ENCODE results near the gene BBS9.

The BBS9 gene

DNA sequence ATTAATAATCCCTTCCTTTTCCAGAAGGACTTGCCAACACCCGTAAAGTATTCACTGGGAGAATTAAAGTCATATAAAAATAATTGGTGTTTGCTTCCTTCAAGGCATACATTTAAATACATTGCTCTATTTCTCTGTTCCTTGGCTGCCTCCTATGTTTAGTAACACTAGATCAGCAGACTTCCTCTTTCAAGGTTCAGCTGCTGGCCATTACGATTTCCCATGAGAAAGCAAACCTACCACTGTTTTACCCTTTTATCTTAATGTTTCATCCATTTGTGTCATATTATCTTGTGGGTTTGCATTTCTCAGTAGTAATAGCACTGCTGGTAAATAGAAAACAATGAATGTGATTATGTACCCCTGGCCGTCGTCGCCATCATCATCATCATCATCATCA lies 462.1 kb downstream of the BBS9 start:
- no peak for TF ChIP-seq ZFX (IDR thresholded peaks at IDR 0.05)
- TF ChIP-seq, protein P1, sequence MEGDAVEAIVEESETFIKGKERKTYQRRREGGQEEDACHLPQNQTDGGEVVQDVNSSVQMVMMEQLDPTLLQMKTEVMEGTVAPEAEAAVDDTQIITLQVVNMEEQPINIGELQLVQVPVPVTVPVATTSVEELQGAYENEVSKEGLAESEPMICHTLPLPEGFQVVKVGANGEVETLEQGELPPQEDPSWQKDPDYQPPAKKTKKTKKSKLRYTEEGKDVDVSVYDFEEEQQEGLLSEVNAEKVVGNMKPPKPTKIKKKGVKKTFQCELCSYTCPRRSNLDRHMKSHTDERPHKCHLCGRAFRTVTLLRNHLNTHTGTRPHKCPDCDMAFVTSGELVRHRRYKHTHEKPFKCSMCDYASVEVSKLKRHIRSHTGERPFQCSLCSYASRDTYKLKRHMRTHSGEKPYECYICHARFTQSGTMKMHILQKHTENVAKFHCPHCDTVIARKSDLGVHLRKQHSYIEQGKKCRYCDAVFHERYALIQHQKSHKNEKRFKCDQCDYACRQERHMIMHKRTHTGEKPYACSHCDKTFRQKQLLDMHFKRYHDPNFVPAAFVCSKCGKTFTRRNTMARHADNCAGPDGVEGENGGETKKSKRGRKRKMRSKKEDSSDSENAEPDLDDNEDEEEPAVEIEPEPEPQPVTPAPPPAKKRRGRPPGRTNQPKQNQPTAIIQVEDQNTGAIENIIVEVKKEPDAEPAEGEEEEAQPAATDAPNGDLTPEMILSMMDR (conservative IDR thresholded peaks at IDR 0.05) = no peak
- H3K27ac ChIP-seq = no peak overlapping the region

DNA sequence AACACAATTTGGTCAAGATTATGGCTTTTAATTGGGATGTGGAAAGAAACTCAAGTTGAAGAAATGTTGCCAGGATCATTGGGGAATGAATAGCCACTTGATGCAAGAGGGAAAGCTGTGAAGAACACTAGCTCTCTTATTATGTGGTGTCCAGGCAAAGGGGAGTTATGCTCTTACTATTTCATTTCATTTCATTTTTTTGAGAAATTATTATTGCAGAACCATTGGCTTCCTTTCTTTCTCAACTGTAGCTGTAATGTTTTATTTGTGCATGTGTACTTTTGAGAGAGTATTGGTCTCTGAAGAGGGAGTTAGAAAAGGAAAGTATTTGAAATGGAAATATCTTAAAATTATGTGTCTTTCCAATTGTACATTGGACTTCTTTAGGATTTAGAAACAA lies 463.4 kb downstream of the BBS9 start:
- no peak for TF ChIP-seq ZFX (IDR thresholded peaks at IDR 0.05)
- TF ChIP-seq, protein P1 (conservative IDR thresholded peaks at IDR 0.05) = no peak
- no peak overlapping the region for H3K27ac ChIP-seq

DNA sequence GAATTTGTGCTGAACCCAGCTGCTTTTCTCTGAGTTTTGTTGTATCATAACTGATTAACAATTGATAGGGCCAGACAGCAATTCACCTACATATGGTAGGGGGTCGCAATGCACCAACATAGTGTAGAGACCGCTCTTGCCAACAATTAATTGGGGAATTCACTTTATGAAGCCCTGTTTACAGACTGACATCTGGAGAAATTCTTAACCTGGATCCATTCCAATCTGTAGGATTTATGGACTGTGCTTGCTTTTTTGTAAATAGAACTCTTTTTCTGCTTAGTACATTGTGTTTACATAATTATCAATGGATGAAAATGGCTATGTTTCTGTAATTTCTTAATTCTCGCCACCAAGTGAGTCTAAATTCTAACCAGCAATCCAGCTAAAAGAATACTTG lies 464.2 kb downstream of the BBS9 start:
- no peak for TF ChIP-seq ZFX (IDR thresholded peaks at IDR 0.05)
- no peak overlapping the region for H3K27ac ChIP-seq

DNA sequence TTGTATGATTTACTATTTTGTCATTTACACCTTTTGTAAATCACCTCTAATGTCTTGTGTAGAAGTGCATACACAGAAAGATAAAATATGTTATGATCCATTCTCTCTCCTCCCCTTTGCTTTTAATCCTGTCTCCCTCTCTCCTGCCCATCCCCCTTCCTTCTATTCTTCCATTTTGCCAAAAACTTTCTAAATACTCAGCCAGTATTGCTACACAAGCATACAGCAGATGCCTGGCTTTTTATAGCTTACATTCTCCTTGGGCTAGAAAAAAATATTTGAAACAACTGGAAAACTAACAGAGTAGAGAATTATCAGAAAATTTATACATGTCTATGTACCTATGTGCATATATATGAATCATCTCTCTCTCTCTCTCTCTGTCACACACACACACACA lies 467.3 kb downstream of the BBS9 start:
- TF ChIP-seq, protein P1 (conservative IDR thresholded peaks at IDR 0.05) = no peak
- no peak for TF ChIP-seq ZFX (IDR thresholded peaks at IDR 0.05)
- no peak overlapping the region for H3K27ac ChIP-seq

DNA sequence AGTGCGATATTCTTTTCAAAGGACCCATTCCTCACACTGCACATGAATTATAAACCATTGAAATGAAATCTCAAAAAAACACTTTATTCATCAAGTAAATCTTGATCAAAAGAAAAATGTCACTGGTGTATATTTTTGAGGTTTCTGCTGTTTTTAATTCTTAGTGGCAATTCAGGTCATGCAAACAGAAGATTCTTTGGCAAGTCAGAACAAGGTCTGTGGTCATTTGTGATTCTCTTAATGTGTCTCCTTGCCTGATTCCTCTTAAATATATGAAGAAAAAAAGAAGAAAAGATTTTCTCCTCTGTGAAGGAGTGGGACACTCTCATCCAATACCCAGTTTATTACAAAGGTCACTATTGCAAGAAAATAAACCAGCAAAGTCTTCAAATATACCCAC lies 467.8 kb downstream of the BBS9 start:
- TF ChIP-seq ZFX (IDR thresholded peaks at IDR 0.05) = no peak
- TF ChIP-seq, protein P1 (conservative IDR thresholded peaks at IDR 0.05) = no peak
- no peak overlapping the region for H3K27ac ChIP-seq

DNA sequence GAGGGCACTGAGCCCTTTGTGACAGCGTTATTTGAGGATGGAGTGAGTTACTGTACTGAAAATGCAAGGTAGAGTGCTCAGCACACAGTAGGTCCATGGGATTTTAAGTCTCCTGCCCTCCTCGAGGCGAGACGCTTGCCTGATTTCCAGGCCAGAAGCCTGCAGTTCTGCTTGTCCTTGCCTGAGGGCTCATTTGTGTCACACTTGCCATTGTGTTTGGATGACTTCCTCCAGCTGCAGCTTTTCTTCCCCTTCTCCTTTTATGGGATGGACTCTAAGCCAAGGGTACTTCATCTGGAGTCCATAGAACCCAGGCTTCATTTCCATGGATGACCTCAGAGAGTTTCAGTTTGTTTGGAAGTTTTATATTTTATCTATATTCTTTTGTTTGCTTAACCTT lies 471.7 kb downstream of the BBS9 start:
- no peak overlapping the region for H3K27ac ChIP-seq
- TF ChIP-seq, protein P1 (conservative IDR thresholded peaks at IDR 0.05) = no peak
- TF ChIP-seq ZFX (IDR thresholded peaks at IDR 0.05) = no peak

DNA sequence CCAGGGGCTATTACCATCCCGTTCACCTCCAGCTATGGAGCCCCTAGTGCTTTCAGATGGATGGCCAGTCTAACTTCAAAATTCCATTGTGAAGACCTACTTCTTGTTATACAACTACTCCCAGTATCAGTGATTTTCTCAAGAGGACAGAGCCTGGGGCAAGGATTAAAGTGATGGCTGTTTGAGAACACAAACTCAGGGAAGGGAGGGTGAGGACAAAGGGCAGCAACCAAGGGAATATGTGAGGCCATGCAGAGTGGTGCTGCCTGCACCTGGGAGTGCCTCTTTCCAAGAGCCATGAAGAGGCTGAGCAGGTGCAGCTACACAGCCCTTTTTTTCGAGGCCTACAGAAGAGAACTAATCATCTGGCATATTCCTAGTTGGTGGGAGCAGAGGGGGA lies 472.5 kb downstream of the BBS9 start:
- H3K27ac ChIP-seq = no peak overlapping the region

DNA sequence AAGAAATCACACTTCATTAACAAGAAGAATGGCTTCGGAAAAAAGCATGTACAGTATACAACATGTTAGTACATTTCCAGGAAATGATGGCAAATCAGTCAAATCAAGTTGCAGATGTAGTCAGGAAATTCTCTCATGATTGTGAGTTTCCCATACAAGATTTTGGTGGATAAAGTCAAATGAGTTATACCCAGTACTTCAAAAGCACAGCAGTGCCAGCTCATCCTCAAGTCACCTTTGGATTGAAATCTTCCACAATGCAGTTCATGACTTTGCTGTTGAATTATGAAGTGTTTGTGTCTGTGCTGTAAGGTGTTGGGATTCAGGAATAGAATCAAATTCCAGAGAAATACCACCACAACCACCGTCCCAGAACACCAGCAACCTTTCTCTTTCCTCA lies 474.7 kb downstream of the BBS9 start:
- H3K27ac ChIP-seq = no peak overlapping the region
- TF ChIP-seq ZFX (IDR thresholded peaks at IDR 0.05) = no peak
- TF ChIP-seq, protein P1 (conservative IDR thresholded peaks at IDR 0.05) = no peak

More for the DNA sequence above, 472.5 kb downstream of the BBS9 start:
- no peak for TF ChIP-seq ZFX (IDR thresholded peaks at IDR 0.05)
- TF ChIP-seq, protein P1 (conservative IDR thresholded peaks at IDR 0.05) = no peak

All from C4-2B (cell line).